COLO668 (cell line): ENCODE measurements around the gene SHISA9.

Source experiments
- DNase-seq: peaks from one replicate; lab custom pipeline; 2025; ENCODE audit not compliant: unreplicated experiment; lab: John Stamatoyannopoulos, UW

The SHISA9 gene

GRCh38 chr16:13013043-13013442 is 111.6 kb downstream of the SHISA9 start:
- no peak for DNase-seq

GRCh38 chr16:13014476-13014875 is 113.1 kb downstream of the SHISA9 start:
- no peak for DNase-seq

GRCh38 chr16:13018026-13018425 is 116.6 kb downstream of the SHISA9 start:
- no peak for DNase-seq

GRCh38 chr16:13021996-13022395 is 120.6 kb downstream of the SHISA9 start:
- DNase-seq = no peak

- no peak for DNase-seq
Measured at GRCh38 chr16:13029786-13030185, 128.4 kb downstream of the SHISA9 start.

- DNase-seq = no peak
Measured at GRCh38 chr16:13030769-13031168, 129.4 kb downstream of the SHISA9 start.

- no peak for DNase-seq
Measured at GRCh38 chr16:13032911-13033310, 131.5 kb downstream of the SHISA9 start.

GRCh38 chr16:13036600-13036999 is 135.2 kb downstream of the SHISA9 start:
- no peak for DNase-seq

- no peak for DNase-seq
Measured at GRCh38 chr16:13038591-13038990, 137.2 kb downstream of the SHISA9 start.

GRCh38 chr16:13039526-13039925 is 138.1 kb downstream of the SHISA9 start:
- no peak for DNase-seq

- DNase-seq = no peak
Measured at GRCh38 chr16:13041180-13041579, 139.8 kb downstream of the SHISA9 start.

GRCh38 chr16:13041646-13042290 is 140.4 kb downstream of the SHISA9 start:
- no peak for DNase-seq

GRCh38 chr16:13042291-13042685 is 140.9 kb downstream of the SHISA9 start:
- DNase-seq = no peak

GRCh38 chr16:13046061-13046821 is 144.8 kb downstream of the SHISA9 start:
- DNase-seq = no peak

- no peak for DNase-seq
Measured at GRCh38 chr16:13047276-13047675, 145.9 kb downstream of the SHISA9 start.

- no peak for DNase-seq
Measured at GRCh38 chr16:13049688-13050087, 148.3 kb downstream of the SHISA9 start.

GRCh38 chr16:13052431-13052830 is 151.0 kb downstream of the SHISA9 start:
- no peak for DNase-seq

GRCh38 chr16:13055480-13055879 is 154.1 kb downstream of the SHISA9 start:
- DNase-seq = no peak

- DNase-seq = no peak
Measured at GRCh38 chr16:13056607-13057006, 155.2 kb downstream of the SHISA9 start.

- no peak for DNase-seq
Measured at GRCh38 chr16:13060932-13061331, 159.5 kb downstream of the SHISA9 start.

- no peak for DNase-seq
Measured at GRCh38 chr16:13061691-13062090, 160.3 kb downstream of the SHISA9 start.

- no peak for DNase-seq
Measured at GRCh38 chr16:13062219-13062618, 160.8 kb downstream of the SHISA9 start.

- no peak for DNase-seq
Measured at GRCh38 chr16:13063457-13063856, 162.1 kb downstream of the SHISA9 start.
